NCI-H69 (cell line): Measurements from ENCODE around the gene LGALS12.

Source experiments
- DNase-seq: peaks from one replicate; lab custom pipeline; 2025; lab: John Stamatoyannopoulos, UW

The LGALS12 gene

DNA sequence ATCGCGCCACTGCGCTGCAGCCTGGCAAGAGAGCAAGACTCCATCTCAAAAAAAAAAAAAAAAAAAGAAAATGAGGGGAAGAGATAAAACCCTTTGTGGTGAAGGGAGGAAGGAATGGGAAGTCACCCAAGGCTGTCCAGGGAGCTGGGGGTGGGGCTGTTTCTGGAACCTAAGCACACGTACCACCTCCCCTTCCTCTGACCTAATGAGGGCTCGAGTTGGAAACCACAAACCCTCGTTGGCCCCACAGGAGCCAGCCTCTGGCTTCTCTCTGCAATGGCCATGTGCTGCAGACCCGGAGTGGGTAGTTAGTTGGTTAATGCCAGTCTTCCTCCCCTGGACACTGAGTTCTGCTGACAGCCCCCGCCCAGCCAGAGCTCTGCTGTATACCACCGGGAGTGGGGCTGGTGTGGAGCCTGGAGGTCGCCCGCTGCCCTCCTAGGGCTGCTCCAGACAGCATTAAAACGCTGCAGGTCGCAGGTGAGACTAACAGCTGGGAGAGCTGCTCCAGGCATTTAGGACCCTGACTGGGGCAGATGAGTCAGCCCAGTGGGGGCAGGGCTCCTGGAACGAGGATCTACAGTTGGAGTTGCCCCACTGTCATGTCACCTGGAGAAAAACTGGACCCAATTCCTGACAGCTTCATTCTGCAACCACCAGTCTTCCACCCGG lies at the start of gene LGALS12:
Gene LGALS12, plus strand, starts transcription at position 228 of the 672 bp plus-strand sequence. Its CDS starts 375 bp downstream, at position 603.
- DNase-seq, result peak; percentile 21

GRCh38 chr11:63459586-63459985 lies 46.3 kb upstream of the LGALS12 start:
- no peak for DNase-seq

- no peak for DNase-seq
These were observed 43.7 kb upstream of the LGALS12 start for GRCh38 chr11:63462137-63462536.

DNA sequence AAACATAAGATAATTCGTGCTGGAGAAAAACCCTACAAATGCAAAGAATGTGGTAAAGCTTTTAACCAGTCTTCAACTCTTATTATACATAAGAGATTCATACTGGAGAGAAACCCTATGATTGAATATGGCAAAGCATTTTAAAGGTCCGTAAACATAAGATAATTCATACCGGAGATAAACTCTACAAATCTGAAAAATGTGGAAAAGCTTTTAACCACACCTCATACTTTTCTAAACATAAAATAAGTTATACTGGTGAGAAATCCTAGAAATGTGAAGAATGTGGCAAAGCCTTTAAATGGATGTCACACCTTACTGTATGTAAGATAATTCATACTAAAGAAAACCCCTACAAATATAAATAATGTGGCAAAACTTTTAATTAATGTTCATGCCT lies 35.6 kb upstream of the LGALS12 start:
- DNase-seq, result no peak

- no peak for DNase-seq
These were observed 33.5 kb upstream of the LGALS12 start for GRCh38 chr11:63472372-63472771.

- no peak for DNase-seq
These were observed 29.3 kb upstream of the LGALS12 start for GRCh38 chr11:63476618-63477017.

DNA sequence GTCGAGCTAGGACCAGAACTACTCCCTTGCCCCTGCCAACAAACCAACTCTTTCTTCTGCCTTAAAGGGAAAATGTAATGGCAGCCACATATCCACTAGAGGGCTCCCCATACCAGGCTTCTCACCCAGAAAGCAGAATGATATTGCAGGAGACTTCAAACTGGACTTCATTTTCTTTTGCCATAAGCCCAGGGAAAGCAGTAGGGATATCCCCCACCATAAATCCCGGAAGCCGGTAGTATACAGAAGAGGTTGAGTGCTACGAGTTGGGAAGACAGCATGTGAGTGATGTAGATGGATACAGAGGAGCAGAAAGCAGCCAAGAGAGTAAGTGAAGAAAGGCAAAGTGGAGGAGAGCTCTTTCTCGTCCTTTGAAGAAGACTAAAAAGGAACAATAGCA lies 27.0 kb upstream of the LGALS12 start:
- DNase-seq, result peak; percentile 63

DNA sequence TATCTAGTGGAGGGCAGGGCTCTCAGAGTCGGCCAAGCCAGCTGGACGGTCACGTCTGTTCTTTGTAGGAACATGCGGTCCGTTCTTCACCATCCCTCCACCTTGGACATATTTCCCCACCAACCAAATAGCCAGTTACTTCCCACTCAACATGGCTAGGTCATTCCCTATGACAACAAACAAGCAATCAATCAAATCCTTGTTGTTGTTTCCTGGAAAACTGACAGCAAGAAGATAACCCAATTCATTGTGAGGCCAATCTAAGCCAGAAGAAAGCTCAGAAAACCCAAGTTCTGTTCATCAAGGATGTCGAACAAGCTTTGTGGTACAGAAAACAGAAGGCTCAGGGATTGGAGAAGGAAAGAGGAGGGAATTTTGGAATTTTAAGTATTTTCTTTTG lies 25.8 kb upstream of the LGALS12 start:
- DNase-seq, result no peak

DNA sequence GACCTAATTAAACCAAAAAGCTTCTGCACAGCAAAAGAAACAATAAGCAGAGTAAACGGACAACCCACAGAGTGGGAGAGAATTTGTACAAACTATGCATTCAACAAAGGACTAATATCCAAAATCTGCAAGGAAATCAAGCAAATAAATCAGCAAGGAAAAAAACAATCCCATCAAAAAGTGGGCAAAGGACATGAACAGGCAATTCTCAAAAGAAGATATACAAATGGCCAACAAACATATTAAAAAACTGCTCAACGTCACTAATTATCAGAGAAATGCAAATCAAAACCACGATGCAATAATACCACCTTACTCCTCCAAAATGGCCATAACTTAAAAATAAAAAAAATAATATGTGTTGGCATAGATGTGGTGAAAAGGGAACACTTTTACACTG lies 20.1 kb upstream of the LGALS12 start:
- DNase-seq, result no peak

GRCh38 chr11:63488789-63489188 lies 17.1 kb upstream of the LGALS12 start:
- no peak for DNase-seq

GRCh38 chr11:63489879-63490278 lies 16.0 kb upstream of the LGALS12 start:
- no peak for DNase-seq

- DNase-seq, result no peak
These were observed 15.2 kb upstream of the LGALS12 start, which contains the start of gene PLAAT5 for GRCh38 chr11:63490551-63491239. TSS of gene PLAAT5 (minus strand) at chr11:63491167. CDS start at chr11:63491034, 133 bp downstream.

DNA sequence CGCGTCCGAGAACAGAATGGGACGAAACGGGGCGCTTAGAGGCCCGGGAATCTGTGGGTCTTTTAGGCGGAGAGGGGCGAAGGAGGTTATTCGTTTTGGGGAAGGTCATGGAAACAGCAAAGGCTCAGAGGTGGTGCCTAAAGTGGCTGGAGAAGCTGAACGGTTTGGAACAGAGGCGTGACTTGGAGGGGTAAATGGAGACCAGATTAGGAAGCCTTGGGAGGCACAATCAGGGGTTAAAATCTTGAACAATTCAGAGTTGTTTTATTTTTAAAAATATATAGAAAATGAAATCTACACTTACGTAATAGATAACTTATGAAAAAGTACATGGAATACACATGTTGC lies 14.7 kb upstream of the LGALS12 start:
- DNase-seq, result no peak

DNA sequence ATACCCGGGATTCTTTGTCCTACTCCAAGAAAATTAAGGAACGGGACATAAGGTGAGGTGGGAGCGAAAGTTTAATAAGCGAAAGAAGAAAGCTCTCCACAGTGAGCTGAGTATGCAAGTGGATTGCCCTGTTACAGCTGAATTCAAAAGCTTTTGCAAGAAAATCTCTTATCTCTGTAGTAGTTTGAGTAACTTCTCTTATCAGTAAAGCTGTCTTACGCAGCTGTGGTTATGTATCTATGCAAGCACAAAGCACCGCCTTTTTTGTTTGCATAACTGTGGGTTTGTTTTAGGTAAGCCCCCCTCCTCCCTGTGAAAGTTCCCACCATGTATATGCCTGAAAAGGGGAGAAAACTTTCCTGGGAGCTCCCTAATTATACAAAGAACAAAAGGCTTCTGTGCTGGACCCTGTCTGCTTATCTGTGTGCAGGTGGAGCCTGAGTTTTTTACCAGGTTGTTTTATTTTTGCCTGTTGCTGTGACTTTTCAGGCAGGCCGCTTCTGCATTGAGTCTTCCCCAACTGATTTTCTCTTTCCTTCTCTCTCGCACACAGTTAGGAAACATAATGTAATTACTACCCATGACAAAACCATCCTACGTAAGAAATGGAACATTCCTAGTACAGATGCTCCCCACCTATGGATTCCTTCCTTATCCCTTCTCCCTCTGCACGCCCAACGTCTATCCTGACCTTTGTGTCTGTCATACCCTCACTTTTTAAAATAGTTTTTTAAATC lies 14.1 kb upstream of the LGALS12 start:
- no peak for DNase-seq

DNA sequence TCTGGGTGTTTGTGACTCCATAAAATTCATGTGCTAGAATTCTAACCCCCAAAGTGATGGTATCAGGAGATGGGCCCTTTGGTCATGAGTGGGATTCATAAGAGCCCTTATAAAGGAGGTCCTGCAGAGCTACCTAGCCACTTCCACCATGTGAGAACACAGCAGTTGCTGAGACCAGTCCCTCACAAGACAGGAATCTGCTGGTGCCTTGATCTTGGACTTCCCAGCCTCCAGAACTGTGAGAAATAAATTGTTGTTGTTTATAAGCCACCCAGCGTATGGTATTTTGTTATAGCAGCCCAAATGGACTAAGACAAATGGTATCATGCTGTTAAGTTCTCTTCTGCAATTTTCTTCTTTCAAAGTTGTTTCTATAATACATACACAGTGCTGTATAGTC lies 13.4 kb upstream of the LGALS12 start:
- DNase-seq, result no peak

DNA sequence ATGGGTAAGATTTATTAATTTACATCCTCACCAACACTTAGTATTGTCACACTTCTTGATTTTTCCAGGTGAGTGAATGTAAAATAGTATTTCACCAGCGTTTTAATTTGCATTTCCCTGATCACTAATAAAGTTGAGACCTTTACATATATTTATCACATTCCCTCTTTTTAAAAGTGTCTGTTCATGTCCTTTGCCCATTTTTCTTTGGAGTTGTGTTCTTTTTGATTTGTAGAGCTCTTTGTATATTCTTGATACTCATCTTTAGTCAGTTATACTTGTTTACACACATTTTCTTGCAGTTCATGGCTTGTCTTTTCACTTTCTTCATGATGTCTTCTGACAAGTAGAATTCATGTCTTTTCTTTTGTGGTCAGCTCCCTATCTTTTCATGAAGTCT lies 12.8 kb upstream of the LGALS12 start:
- no peak for DNase-seq

DNA sequence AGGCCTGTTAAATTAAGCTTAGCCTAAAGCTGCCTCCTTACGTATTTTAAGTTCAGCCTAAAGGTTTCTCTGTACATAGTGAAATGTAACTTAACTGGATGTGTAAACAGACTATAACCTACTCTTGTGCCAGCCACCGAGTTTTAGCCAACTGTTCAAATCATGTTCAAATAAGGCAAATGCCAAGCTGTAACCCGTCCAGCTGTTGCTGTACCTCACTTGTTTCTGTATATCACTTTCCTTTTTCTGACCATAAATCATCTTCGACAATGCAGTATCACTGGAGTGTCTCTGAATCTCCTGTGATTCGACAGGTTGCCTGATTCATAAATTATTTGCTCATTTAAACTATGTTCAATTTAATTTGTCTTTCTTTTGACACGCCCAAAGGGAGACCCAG lies 10.9 kb upstream of the LGALS12 start:
- no peak for DNase-seq

- DNase-seq, result no peak
These were observed 6.0 kb upstream of the LGALS12 start for GRCh38 chr11:63499874-63500273.

GRCh38 chr11:63501236-63501635 lies 4.6 kb upstream of the LGALS12 start:
- DNase-seq, result no peak

DNA sequence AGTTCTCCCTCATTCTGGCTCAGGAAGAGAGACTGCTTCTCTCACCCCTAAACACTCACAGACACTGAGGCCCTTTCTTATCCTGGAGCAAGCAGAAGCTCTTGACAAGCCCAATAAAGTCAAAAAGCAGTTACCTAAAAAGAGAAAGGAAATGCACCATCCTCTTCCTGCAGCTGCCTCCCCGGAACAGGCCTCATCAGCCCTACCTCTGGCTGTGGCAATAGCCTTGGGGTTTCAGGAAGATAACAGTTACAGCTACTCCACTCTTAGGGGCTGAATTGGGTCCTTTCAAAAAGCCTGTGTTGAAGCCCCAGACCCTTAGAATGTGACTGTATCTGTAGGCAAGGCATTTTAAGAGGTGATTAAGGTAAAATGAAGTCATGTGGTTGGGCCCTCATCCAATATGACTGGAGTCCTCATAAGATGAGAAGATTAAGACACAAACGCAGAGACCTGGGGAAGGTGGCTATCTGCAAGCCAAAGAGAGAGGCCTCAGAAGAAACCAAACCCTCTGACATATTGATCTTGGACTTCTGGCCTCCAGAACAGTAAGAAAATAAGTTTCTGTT lies 3.5 kb upstream of the LGALS12 start:
- no peak for DNase-seq

DNA sequence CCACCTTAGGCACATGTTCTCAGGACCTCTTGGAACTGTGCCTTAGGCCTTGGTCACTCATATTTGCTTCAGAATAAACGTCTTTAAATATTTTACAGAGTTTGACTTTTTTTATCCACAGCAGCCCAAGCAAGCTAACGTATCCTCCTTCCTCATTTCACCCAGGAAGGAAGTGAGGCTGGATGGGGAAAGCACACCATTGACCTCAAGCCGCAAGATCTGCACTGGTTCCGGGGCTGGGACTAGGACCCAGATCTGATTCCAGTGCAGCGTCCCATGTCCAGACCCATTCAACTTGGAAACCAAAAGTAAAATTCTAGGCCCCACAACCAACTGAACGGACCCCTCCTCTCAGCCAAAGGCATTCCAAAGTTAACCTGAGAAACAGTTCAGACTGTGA lies 2.4 kb upstream of the LGALS12 start:
- no peak for DNase-seq

DNA sequence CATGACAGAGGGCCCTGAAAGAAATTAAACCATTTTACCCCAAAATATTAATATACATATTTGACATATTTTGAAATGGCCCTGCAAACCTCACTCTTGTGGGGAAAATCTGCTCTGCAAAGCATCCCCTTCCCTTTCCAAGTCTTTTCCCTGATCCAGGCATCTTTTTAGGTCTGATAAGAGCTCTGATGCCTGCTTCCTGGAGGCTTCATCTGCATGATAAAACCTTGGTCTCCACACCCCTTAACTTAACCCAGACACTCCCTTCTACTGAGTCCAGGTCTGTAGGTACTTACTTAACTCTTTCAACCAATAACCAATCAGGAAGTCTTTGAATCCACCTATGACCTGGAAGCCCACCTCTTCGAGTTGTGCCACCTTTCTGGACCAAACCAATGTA lies 1.8 kb upstream of the LGALS12 start:
- DNase-seq, result no peak
